PC-9 (cell line): ENCODE measurements around the gene UGT1A10.

Experiments
- EZH2 ChIP-seq: fragments of 200-600 bp; sonication (generic); IDR thresholded peaks from 2 replicates; pipeline ENCODE4 v1.8.0; 2017; ENCODE audit warnings: antibody characterized with exemption, low read depth
- TF ChIP-seq, protein P1 (sequence below): fragments of 200-600 bp; sonication (generic); conservative IDR thresholded peaks from 2 replicates; pipeline ENCODE4 v1.6.1; 2017; ENCODE audit warnings: mixed run types, antibody characterized with exemption, mild to moderate bottlenecking, moderate library complexity

DNA sequence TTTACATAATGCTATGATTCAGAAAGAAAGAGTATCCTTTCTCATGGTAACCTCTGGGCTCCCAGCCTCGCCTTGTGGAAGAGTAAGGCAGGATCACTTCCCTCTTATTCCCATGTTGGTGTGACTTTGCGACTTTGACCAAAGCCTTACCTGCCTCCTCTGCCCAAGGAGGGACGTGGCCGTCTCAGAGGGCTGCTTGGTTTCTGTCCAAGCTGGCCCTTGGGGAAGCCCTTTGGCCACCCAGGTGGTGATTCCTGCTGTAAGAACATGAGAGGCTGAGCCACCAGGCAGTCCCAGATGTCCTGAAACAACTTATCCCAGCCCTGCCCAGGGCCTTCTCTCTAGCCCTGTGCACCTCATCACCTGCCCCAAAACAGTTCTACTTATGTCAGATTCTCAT is 62.5 kb downstream of the UGT1A10 start:
- TF ChIP-seq, protein P1, sequence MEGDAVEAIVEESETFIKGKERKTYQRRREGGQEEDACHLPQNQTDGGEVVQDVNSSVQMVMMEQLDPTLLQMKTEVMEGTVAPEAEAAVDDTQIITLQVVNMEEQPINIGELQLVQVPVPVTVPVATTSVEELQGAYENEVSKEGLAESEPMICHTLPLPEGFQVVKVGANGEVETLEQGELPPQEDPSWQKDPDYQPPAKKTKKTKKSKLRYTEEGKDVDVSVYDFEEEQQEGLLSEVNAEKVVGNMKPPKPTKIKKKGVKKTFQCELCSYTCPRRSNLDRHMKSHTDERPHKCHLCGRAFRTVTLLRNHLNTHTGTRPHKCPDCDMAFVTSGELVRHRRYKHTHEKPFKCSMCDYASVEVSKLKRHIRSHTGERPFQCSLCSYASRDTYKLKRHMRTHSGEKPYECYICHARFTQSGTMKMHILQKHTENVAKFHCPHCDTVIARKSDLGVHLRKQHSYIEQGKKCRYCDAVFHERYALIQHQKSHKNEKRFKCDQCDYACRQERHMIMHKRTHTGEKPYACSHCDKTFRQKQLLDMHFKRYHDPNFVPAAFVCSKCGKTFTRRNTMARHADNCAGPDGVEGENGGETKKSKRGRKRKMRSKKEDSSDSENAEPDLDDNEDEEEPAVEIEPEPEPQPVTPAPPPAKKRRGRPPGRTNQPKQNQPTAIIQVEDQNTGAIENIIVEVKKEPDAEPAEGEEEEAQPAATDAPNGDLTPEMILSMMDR = no peak
- TF ChIP-seq EZH2 = no peak
